GM12873 (cell line): ENCODE results near the gene FAM53A.

Source experiments
- TF ChIP-seq, protein P1 (sequence below): IDR thresholded peaks from 2 replicates; pipeline ENCODE4 v1.5.1; 2012; ENCODE audit warnings: low read depth, mild to moderate bottlenecking, moderate library complexity, low read length, control low read depth; ENCODE audit not compliant: insufficient read depth; ENCODE audit errors: missing control alignments

Gene FAM53A

GRCh38 chr4:1685235-1686150, 1.4 kb upstream of the FAM53A start:
- TF ChIP-seq, protein P1, sequence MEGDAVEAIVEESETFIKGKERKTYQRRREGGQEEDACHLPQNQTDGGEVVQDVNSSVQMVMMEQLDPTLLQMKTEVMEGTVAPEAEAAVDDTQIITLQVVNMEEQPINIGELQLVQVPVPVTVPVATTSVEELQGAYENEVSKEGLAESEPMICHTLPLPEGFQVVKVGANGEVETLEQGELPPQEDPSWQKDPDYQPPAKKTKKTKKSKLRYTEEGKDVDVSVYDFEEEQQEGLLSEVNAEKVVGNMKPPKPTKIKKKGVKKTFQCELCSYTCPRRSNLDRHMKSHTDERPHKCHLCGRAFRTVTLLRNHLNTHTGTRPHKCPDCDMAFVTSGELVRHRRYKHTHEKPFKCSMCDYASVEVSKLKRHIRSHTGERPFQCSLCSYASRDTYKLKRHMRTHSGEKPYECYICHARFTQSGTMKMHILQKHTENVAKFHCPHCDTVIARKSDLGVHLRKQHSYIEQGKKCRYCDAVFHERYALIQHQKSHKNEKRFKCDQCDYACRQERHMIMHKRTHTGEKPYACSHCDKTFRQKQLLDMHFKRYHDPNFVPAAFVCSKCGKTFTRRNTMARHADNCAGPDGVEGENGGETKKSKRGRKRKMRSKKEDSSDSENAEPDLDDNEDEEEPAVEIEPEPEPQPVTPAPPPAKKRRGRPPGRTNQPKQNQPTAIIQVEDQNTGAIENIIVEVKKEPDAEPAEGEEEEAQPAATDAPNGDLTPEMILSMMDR: no peak

GRCh38 chr4:1684506-1685234, 557 bp upstream of the FAM53A start:
- TF ChIP-seq, protein P1: no peak

DNA sequence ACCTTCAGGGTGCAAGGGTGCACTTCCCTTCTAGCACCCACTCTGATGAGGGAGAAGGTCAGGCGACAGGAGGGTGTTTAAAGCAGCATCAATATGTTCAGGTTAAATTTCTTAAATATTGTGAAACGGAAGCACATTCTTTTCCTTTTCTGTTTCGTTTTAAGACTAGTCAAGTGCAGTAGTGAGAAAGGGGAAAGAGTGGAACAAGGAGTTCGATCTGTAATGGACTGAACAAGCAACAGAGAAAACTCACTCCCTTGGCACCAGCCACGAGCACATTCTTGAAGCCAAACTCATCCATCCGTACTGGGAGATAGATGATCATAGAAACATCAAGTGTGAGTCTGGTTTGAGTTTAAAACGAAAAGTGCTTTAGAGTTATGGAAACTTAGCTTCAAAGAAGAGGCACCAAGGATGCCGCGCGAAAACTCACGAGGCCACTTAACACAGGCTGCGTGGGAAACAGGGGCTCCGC, 815 bp downstream of the FAM53A start:
- TF ChIP-seq, protein P1: no peak

DNA sequence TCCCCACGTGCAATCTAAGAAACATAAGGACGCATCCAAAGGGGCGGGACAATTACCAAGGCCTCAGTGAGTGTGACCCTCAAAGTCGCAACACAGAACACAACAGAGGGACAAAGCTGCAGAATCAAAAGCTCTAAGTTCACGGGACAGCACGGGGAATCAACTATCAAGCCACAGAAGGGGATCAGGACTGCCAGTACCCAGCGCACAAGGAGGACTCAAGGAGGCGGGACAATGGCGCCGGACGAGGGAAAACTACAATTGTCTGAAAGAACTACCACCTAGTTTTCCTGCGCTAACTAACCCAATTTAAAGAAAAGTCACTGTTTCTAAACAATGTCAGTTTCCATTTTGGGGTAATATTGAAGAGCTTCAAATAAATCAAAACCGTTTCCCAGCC, 1.3 kb downstream of the FAM53A start:
- TF ChIP-seq, protein P1: no peak

- TF ChIP-seq, protein P1: no peak
Measured at GRCh38 chr4:1678244-1678643, 5.9 kb downstream of the FAM53A start.

- TF ChIP-seq, protein P1: no peak
Measured at GRCh38 chr4:1676605-1677525, 7.2 kb downstream of the FAM53A start.
